GM19467 (cell line): ENCODE data around the gene ADGRD1.

ENCODE experiments used
- ATAC-seq: cut with Tn5 transposase; IDR thresholded peaks from one replicate; pipeline ENCODE4 v1.9.1; 2021; ENCODE audit warnings: mild to moderate bottlenecking, moderate library complexity; ENCODE audit not compliant: unreplicated experiment

The ADGRD1 gene

GRCh38 chr12:130961921-130962451 lies 8.3 kb downstream of the ADGRD1 start:
- ATAC-seq, result no peak

- no peak for ATAC-seq
Observed at GRCh38 chr12:130965214-130965613, 11.5 kb downstream of the ADGRD1 start.

GRCh38 chr12:130965668-130966067 lies 12.0 kb downstream of the ADGRD1 start:
- ATAC-seq, result no peak

GRCh38 chr12:130966443-130967030 lies 12.8 kb downstream of the ADGRD1 start:
- ATAC-seq, result no peak

DNA sequence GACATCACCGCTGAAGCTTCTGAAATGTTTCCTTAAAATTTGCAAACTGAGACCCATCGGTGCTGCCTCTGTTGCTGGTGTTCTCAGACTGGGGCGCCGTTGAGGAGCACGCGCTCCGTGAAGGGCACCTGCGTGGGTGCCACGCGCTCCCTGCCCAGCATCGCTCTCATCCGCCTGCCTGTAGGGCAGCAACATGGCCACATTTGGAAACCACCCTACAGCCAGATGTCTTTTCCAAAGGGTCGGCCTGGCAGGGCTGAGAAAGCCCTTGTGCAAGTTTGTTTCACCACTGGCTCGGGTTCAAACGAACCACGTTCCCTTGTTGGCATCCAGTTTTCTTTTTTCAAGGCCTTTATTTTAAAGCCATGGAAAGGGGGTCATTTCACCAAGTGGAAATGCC lies 13.9 kb downstream of the ADGRD1 start:
- no peak for ATAC-seq

DNA sequence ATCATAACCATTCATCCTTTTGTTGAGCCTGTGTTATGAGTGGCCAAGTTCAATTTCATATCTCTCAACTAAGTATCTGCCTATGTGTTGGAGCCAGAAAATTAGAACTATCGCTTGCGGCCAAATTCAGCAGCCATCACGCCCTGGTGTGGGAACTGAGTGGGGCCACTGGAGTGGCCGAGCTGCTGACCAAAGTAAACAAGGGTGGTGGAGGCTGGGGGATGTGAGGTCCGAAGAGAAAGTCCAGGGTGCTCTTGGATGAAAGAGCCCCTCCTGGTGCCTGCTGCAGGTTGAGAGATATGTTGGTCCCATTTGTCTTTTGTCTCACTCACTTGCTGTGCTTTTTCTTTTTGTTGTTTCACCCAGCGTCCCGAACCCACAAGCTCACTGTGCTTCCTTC lies 14.9 kb downstream of the ADGRD1 start:
- no peak for ATAC-seq

- ATAC-seq, result no peak
Observed at GRCh38 chr12:130969223-130969622, 15.5 kb downstream of the ADGRD1 start.

GRCh38 chr12:130970165-130970907 lies 16.6 kb downstream of the ADGRD1 start:
- ATAC-seq, result no peak

DNA sequence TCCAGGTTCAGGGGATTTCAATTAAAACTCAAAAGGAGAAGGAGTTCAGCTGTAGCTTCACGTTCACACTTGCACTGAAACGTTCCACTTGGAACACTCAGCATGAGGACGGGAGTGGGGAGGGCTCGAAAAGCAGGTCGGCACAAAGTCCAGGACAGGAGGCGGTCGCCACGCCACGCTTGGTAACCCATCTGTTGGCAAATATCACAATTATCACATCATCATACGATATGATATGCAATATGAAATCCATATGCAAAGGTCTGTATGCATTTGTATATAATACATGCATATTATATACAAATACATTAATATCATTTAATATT lies 17.2 kb downstream of the ADGRD1 start:
- no peak for ATAC-seq

- ATAC-seq, result no peak
Observed at GRCh38 chr12:130971925-130972585, 18.3 kb downstream of the ADGRD1 start.

DNA sequence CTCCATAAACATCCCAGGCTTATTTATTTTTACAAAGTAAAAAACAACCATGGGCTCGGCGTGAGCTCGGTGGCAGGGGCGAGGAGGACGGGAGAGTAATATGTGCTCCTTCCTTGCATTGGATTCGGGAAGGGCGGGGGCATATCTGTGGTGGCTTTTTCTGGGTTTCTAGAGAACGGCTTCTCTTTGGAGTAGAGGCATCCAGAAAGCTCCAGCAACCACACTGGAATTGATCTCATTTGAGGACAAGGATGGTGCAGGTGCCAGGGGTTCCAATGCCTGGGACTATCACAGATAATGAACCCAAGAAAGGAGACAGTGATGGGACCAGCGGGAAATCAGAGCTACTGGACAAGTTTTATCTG lies 18.9 kb downstream of the ADGRD1 start:
- ATAC-seq, result no peak

DNA sequence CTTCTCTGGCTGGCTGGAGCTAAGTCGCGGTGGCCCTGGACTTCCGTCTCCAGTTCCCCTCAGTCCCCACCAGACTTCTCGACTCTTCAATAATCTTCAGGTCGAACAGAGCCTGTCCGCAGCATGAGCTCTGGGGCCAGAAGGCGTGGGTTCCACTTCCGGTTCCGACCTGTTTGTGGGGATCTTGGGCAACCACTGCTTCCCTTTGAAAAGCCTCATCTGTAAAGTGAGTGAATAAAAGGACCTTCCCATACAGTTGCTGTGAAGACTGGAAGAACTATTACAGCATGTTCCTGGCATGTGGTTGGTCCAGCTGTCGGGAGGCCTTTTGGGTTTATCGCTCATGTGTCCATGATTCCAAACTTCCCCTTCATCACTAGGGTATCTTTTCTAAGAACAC lies 19.4 kb downstream of the ADGRD1 start:
- no peak for ATAC-seq

- ATAC-seq, result no peak
Observed at GRCh38 chr12:130973906-130974305, 20.2 kb downstream of the ADGRD1 start.

DNA sequence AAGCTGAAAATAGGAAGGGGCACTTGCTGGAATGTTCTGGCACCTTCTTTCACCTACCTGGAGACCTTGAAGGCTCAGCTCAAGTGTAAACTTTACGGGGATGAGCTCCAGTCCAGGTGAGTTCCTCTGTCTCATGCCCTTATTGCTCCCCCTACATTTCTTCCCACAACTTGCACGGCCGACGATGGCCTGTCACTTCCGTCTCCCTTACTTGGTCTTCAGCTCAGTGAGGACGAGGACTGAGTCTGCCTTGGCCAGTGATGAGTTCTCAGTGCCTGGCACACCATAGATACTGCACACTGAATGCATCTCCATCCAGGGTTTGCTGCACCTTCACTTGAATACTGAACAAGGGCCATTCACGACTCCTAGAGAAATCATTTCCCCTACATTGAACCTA lies 21.4 kb downstream of the ADGRD1 start:
- no peak for ATAC-seq

GRCh38 chr12:130976171-130976720 lies 22.5 kb downstream of the ADGRD1 start:
- ATAC-seq, result no peak

- ATAC-seq, result no peak
Observed at GRCh38 chr12:130977046-130977742, 23.5 kb downstream of the ADGRD1 start.

DNA sequence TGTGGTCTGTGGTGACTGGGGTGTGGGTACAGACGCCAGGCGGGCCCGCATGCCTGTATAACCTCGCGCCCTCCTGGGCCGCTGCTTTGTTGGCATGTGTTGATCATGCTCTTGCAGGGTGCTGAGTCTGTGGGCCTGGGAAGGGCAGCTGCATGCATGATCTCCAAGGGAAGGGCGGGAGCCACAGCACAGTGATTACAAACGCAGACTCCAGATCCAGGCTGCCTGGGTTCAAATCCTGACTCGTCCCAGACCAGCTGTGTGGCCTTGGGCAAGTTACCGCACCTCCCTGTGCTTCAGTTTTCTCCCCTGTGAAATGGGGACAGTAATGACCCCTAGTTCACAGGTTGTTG lies 24.0 kb downstream of the ADGRD1 start:
- ATAC-seq, result no peak

- ATAC-seq, result no peak
Observed at GRCh38 chr12:130978785-130979184, 25.1 kb downstream of the ADGRD1 start.

- ATAC-seq, result no peak
Observed at GRCh38 chr12:130981074-130981742, 27.5 kb downstream of the ADGRD1 start.

GRCh38 chr12:130981911-130982310 lies 28.2 kb downstream of the ADGRD1 start:
- no peak for ATAC-seq
